Measurements from ENCODE around the gene TNFRSF21. TPM values are rescaled to one million over a fixed set of nuclear protein-coding genes. Genes with fewer than 3 reads are reported as not detected.

TNFRSF21 gene
- total and polyA plus RNA-seq, 5 experiments from 2014 or later: 0.36 to 0.38 TPM; not detected in 3

DNA sequence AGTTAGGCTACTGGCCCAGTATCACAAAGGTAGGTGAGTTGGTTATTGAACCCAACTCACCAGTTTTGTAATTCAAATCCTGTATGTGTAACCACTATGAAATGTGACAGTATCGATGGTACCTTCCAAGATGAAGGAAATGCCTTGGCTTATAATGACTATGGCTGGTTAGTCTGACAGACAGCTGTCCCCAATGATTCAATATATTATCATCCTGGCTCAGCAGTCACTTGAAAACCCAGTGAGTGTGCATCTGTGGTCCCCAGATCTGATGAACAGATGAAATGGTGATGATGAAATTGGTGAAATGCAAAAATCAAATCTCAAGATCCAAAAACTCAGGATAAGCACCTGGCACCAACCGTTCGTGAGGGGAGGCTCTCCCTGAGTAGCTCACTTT lies 54.8 kb downstream of the TNFRSF21 start:
- Mint-ChIP-seq H3K27me3 (peaks cover 0 to 9% (median 0%) of the 10 kb centered on the region in 5 donors), H3K36me3 (no peaks in the 10 kb centered on the region), H3K4me1 (peaks cover 0 to 6% (median 0%) of the 10 kb centered on the region in 4 donors), H3K27ac (no peak overlapping the region), H3K9me3 (no peaks in the 10 kb centered on the region), H3K4me3 (no peak overlapping the region)
- POLR2A ChIA-PET: no interaction called here
- DNase-seq (no peak), ATAC-seq (no peak)

DNA sequence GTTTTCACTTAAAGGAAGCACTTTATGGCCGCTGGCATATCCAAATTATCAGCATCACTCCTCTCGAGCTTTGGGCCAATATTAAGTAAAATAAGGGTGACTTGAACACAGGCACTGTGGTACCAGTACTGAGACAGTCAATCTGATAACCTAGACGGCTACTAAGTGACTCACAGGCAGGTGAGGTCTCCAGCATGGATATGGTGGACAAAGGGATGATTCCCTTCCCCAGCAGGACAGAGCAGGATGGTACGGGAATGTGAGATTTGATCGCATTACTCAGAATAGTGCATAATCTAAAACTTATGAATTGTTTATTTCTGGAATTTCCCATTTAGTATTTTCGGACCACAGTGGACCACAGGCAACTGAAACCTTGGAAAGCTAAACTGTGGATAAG lies 55.7 kb downstream of the TNFRSF21 start:
- Mint-ChIP-seq H3K36me3 (no peaks in the 10 kb centered on the region), H3K9me3 (no peaks in the 10 kb centered on the region), H3K4me3 (no peak overlapping the region), H3K27me3 (peaks cover 0 to 9% (median 0%) of the 10 kb centered on the region in 5 donors), H3K4me1 (peaks cover 0 to 6% (median 0%) of the 10 kb centered on the region in 4 donors), H3K27ac (no peak overlapping the region)
- POLR2A ChIA-PET: no interaction called here
- ATAC-seq: no peak
- no peak for DNase-seq

DNA sequence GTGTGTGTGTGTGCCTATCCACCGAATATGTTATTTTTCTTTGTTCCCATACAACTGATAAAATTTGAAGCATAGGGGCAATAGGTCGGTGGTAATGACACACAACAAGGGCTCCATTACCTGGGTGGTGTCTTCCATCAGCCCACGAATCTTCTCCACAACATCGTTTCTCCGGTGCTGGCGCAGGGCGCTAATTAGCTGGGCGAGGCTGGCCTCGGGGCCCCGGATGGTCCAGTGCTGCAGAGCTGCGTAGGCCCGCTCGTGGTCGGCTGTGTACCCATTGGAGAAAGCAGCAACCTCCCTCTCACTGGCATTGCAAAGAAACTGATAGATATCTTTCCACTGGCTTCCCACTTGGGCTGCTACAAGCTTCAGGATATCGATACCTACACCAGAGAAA lies 56.6 kb downstream of the TNFRSF21 start:
- Mint-ChIP-seq H3K36me3 (no peaks in the 10 kb centered on the region), H3K27ac (no peak overlapping the region), H3K9me3 (no peaks in the 10 kb centered on the region), H3K27me3 (peaks cover 0 to 9% (median 0%) of the 10 kb centered on the region in 5 donors), H3K4me1 (peaks cover 0 to 6% (median 2%) of the 10 kb centered on the region in 4 donors), H3K4me3 (no peak overlapping the region)
- POLR2A ChIA-PET: no interaction called here
- no peak for ATAC-seq
- DNase-seq: no peak

DNA sequence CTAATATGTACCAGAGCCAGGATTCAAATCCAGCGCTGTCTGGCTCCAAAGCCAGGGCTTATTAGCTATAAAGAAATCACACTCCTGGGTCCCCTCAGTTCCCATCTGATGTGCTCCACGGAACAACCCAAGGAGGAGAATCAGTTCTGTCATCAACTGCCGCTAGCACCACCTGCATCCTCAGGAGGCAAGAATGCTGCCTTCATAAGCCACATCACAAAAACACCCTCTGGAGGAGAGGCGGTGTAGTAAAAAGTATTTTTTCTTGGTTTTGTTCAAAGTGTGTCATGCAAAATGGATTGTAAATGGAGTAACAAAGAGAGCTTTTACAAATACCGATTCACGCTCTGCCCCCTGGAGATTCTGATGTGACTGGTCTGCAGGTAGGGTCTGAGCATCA lies 57.1 kb downstream of the TNFRSF21 start:
- peaks cover 0 to 6% (median 3%) of the 10 kb centered on the region in 4 donors for H3K4me1 Mint-ChIP-seq
- H3K9me3 Mint-ChIP-seq: no peaks in the 10 kb centered on the region
- no peak overlapping the region for H3K4me3 Mint-ChIP-seq
- H3K27ac Mint-ChIP-seq: no peak overlapping the region
- peaks cover 0 to 9% (median 0%) of the 10 kb centered on the region in 5 donors for H3K27me3 Mint-ChIP-seq
- POLR2A ChIA-PET: no interaction called here
- ATAC-seq (peak in 1 of 2 donors; percentile 42), DNase-seq (peak in 2 of 10 donors; percentile 17 to 30)
- H3K36me3 Mint-ChIP-seq: no peaks in the 10 kb centered on the region

DNA sequence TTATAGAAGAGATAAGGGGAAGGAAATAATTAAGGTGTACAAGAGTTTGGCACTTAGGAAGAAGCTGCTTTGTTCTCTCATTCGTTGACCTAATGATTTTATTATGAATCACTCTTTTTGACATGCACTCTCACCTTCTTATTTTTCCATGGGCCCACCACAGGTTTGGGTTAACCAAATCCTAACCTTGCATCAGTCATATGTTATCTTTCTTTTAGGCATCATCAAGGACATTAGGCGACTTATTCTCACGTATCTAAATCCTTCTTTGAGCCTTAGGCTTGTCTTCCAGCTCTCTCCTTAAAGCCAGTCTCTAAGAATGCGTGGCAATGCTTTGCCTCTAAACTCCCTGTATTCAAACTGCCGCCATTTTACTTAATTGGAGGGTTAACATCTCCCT lies 58.3 kb downstream of the TNFRSF21 start:
- no peak for ATAC-seq
- POLR2A ChIA-PET: no interaction called here
- peaks cover 0 to 9% (median 0%) of the 10 kb centered on the region in 5 donors for H3K27me3 Mint-ChIP-seq
- H3K4me3 Mint-ChIP-seq: no peak overlapping the region
- H3K36me3 Mint-ChIP-seq: no peaks in the 10 kb centered on the region
- H3K27ac Mint-ChIP-seq: no peak overlapping the region
- H3K4me1 Mint-ChIP-seq: peaks cover 4 to 17% (median 13%) of the 10 kb centered on the region in 4 donors
- no peaks in the 10 kb centered on the region for H3K9me3 Mint-ChIP-seq
- DNase-seq: no peak

DNA sequence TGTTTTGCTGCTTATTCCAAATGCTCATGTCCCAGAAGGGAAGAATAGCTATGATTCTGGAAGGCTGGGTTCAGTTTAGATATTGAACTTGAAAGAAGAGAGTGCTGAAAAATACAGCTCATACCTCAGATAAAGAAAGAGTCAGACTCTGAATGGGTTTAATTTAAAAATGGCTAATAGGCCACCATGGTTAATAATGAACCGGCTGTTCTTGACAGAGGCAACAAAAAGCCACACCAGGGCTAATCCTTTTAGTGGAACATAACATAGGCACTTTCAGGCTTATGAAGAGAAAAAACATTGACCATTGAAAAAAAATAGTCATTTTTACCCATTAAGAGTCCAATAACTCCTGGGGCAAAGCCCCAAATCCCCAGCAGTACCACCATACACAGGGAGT lies 59.4 kb downstream of the TNFRSF21 start:
- peaks cover 4 to 27% (median 21%) of the 10 kb centered on the region in 4 donors for H3K4me1 Mint-ChIP-seq
- ATAC-seq (no peak), DNase-seq (no peak)
- H3K27ac Mint-ChIP-seq: no peak overlapping the region
- H3K4me3 Mint-ChIP-seq: no peak overlapping the region
- peaks cover 0 to 9% (median 0%) of the 10 kb centered on the region in 5 donors for H3K27me3 Mint-ChIP-seq
- POLR2A ChIA-PET: no interaction called here
- no peaks in the 10 kb centered on the region for H3K9me3 Mint-ChIP-seq
- no peaks in the 10 kb centered on the region for H3K36me3 Mint-ChIP-seq

DNA sequence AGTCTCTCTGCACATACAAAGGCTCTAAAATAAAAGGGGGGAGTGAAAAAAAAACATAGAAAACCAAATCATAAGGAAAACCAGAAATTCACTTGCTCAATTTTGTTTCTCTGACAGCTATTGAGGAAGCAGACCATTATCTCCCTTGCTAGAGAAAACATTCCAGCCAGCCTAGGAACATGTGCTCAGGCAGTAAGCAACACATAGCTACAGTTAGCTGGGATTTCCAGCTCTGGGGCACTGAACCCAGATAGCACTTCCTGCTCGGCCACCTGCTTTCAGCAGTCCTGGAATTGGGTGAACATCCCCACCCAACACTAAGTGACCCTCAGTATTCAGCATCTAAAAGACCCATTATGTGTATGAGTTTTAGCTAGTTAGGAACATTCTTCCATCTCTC lies 61.3 kb downstream of the TNFRSF21 start:
- Mint-ChIP-seq H3K36me3 (no peaks in the 10 kb centered on the region), H3K9me3 (no peaks in the 10 kb centered on the region), H3K27me3 (peaks cover 0 to 4% (median 0%) of the 10 kb centered on the region in 5 donors), H3K27ac (no peak overlapping the region), H3K4me1 (peaks cover 6 to 32% (median 24%) of the 10 kb centered on the region in 4 donors), H3K4me3 (no peak overlapping the region)
- POLR2A ChIA-PET: no interaction called here
- DNase-seq (no peak), ATAC-seq (no peak)

DNA sequence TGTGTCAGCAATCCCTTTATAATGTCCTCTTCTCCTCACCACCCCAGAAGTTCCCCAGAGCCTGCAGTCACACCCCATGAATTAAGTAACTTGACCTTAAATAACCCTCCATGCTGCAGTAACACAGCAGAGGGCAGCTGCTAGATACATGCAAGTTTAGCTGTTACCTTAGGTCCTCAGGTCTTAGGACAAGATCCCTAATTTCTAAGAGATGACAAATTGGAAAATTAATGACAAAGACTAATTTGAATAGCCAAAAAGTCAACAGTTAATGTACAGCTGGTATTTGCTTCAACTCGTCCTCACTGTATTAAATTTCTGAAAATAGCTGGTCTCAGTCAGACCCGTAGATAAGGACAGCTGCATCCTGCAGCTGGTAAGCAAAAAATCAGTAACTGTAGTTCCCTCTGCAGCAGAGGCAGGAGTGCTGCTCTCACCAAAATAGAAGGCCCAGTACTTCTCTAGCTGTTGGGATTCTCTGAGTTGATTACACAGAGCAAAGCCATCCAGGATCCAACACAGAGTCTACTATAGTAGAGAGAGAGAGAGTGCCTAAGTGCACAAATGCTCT lies 62.4 kb downstream of the TNFRSF21 start:
- Mint-ChIP-seq H3K9me3 (no peaks in the 10 kb centered on the region), H3K36me3 (no peaks in the 10 kb centered on the region), H3K27me3 (peaks cover 0 to 4% (median 0%) of the 10 kb centered on the region in 5 donors), H3K4me1 (peaks cover 9 to 42% (median 28%) of the 10 kb centered on the region in 4 donors), H3K27ac (peak overlapping the region in 3 of 10 donors; percentile 11 to 54 (median 30)), H3K4me3 (peak overlapping the region in 1 of 10 donors; percentile 13)
- ATAC-seq (no peak), DNase-seq (no peak)
- POLR2A ChIA-PET: no interaction called here

DNA sequence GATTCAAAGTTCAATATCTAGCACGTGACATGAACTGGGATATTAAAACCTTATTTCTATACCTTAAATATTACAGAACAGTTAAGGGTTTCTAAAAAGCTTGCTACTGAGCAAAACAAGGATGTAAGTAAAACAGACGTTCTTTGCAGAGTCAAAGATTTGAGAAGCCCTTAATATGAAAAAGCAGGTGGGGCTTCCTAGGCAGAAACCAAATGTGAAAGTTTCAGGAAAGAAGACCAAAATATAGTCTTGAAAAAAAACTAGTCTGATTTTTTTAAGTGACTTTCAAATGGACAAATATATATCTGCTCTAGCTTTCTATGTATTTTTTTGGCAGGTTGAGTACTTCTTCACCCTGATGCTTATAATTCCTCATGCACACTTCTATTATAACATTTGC lies 63.2 kb downstream of the TNFRSF21 start:
- DNase-seq (peak in 1 of 10 donors; percentile 5), ATAC-seq (no peak)
- Mint-ChIP-seq H3K36me3 (no peaks in the 10 kb centered on the region), H3K27me3 (peaks cover 0 to 4% (median 0%) of the 10 kb centered on the region in 5 donors), H3K27ac (peak overlapping the region in 7 of 10 donors; percentile 2 to 72 (median 30)), H3K4me1 (peaks cover 12 to 50% (median 36%) of the 10 kb centered on the region in 4 donors), H3K9me3 (no peaks in the 10 kb centered on the region), H3K4me3 (no peak overlapping the region)
- POLR2A ChIA-PET: no interaction called here

DNA sequence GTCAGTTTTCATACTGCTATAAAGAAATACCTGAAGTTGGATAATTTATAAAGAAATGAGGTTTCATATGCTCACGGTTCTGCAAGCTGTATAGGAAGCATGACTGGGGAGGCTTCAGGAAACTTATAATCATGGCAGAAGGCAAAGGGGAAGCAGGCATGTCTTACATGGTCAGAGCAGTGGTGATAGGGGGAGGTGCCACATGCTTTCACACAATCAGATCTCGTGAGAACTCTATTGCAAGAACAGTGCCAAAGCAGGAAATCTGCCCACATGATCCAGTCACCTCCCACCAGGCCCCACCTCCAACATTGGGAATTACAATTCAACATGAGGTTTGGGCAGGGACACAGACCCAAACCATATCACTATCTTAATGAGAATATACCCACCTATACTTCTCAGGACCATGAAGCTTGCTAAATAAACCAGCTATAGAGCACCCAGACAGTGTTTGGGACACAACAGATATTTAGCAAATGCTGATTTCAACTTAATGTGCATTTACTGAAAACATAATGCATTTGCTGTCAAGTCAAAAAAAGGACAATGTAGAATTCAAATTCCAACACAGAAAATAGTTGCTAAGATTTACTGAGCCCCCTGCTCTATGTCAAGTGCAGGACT lies 63.8 kb downstream of the TNFRSF21 start:
- peaks cover 0 to 4% (median 0%) of the 10 kb centered on the region in 5 donors for H3K27me3 Mint-ChIP-seq
- no peaks in the 10 kb centered on the region for H3K36me3 Mint-ChIP-seq

DNA sequence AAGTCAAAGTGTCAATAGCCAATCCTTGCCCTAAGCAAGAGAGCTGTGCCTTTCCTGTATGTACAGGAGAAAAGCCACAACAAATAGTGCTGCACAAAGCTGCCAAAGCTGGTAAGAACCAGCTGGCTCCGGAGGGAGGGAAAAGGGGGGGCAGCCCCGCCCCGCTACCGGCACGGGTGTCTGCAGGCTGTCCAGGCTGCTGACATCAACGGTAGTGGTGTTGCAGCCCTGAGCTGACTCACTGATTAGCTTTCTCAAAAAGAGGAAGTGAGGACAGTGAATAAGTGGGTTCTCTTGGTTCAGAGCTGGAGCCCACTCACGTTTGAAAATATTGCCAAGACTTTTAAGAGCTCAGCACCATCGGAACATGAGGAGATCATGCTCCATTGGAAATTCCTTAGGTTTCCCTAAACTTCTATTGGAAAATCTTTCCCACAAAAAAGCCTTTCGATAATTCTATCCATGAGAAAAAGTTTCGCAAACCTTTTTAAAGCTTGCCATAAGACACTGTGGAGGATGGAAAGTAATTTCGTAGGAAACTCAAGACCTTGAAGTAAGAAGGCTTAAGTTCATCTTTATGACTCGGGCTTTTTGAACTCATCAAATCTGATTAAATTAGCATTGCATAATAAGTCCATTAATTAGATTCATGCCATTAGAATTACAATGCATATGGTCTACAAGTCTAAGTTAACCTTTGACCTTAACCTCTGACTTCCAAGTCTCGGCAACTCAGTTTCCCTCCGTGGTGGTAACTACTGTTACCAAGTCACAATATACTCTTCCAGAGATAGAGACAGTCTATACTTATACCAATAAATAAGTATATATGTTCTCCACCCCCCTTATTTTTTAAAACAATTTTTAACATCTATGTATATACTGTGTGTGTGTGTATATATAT lies 67.0 kb downstream of the TNFRSF21 start:
- POLR2A ChIA-PET: interaction anchor here (1.7 kb wide), 1 partner anchor 235 kb away, joined by 7 read pairs; the partner anchor contains the start of gene CD2AP
- H3K9me3 Mint-ChIP-seq: no peaks in the 10 kb centered on the region
- ATAC-seq (peak; percentile 96 to 99), DNase-seq (peak; percentile 55 to 87 (median 78))
- peak overlapping the region; percentile 8 to 83 (median 64) for H3K27ac Mint-ChIP-seq
- H3K4me1 Mint-ChIP-seq: peaks cover 16 to 57% (median 39%) of the 10 kb centered on the region in 4 donors
- H3K27me3 Mint-ChIP-seq: no peaks in the 10 kb centered on the region
- H3K4me3 Mint-ChIP-seq: peak overlapping the region; percentile 4 to 64 (median 36)
- H3K36me3 Mint-ChIP-seq: no peaks in the 10 kb centered on the region

More for the DNA sequence above, 63.8 kb downstream of the TNFRSF21 start:
- DNase-seq (no peak), ATAC-seq (no peak)
- H3K9me3 Mint-ChIP-seq: no peaks in the 10 kb centered on the region
- H3K4me3 Mint-ChIP-seq: no peak overlapping the region
- peak overlapping the region in 7 of 10 donors; percentile 15 to 72 (median 37) for H3K27ac Mint-ChIP-seq
- peaks cover 12 to 54% (median 36%) of the 10 kb centered on the region in 4 donors for H3K4me1 Mint-ChIP-seq
- POLR2A ChIA-PET: interaction anchor here (0.6 kb wide), 1 partner anchor 62 kb away, joined by 4 read pairs; no protein-coding TSS in a partner anchor

DNA sequence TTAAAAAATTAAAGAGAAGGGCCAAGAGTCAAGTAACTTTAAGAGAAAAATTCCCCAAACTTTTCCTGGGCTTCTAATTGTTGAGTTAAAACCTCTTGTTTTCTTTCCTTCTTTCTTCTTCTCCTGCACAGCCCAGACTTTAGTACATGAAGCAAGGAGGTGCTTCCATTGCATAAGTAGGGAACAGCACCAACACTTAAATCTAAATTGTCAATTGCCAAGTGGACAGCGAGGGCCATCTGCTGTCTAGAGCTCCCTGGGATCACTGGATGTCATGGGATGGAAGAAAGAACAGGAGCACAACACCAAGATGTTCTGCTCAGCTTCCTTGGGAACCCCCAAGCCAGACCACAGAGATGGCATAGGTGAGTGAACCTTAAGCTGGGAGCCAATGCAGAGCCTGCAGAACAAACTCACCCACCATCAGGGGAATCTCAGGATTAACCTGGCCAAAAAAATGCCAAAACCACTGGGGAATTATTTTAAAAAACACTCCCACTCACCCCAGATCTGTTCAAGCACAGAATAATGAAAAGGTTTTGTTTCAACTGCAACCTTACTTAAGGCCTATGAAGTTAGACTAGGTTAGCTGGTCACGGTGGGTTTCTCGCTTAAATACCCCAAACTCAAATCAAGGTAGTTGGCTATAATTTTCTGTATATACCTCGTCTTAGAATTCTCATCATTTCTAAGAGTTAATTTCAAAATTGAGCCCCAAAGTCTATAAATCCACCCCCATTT lies 67.8 kb downstream of the TNFRSF21 start:
- POLR2A ChIA-PET: interaction anchor here (1.7 kb wide), 1 partner anchor 236 kb away, joined by 7 read pairs; the partner anchor contains the start of gene CD2AP
- Mint-ChIP-seq H3K27ac (peak overlapping the region in 9 of 10 donors; percentile 8 to 83 (median 61)), H3K36me3 (no peaks in the 10 kb centered on the region), H3K27me3 (no peaks in the 10 kb centered on the region), H3K4me3 (peak overlapping the region in 9 of 10 donors; percentile 4 to 64 (median 37)), H3K4me1 (peaks cover 13 to 50% (median 34%) of the 10 kb centered on the region in 4 donors), H3K9me3 (no peaks in the 10 kb centered on the region)
- no peak for DNase-seq
- ATAC-seq: peak in 1 of 2 donors; percentile 4

Measured in naive thymus-derived CD8-positive, alpha-beta T cell (primary cell).